Measurements from ENCODE around the gene LRRC3B. TPM values are rescaled to one million over a fixed set of nuclear protein-coding genes. Genes with fewer than 3 reads are reported as not detected.
A peak's percentile ranks its signal among the peaks of the same experiment; 100 is the strongest.

Gene LRRC3B, protein sequence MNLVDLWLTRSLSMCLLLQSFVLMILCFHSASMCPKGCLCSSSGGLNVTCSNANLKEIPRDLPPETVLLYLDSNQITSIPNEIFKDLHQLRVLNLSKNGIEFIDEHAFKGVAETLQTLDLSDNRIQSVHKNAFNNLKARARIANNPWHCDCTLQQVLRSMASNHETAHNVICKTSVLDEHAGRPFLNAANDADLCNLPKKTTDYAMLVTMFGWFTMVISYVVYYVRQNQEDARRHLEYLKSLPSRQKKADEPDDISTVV
- total RNA-seq (not detected in 2 replicates), polyA plus RNA-seq (not detected in 2 replicates), polyA minus RNA-seq (not detected in 2 replicates), Bru-seq, nascent RNA (percentile 0 among the genes with signal in this experiment), BruChase-seq, experiment 1, labeled RNA remaining after a 6-hour chase (percentile 1 among the genes with signal in this experiment), BruChase-seq, experiment 2, labeled RNA remaining after a 2-hour chase (percentile 1 among the genes with signal in this experiment)
- not detected in 2 replicates for polyA plus RNA-seq (2011; cell fraction: cytosol; rRNA removed)
- polyA plus RNA-seq (2011; cell fraction: nucleus; rRNA removed), result not detected in 2 replicates
- polyA plus RNA-seq (2012), result not detected in 2 replicates
- not detected for polyA minus RNA-seq (2011; cell fraction: cytosol; rRNA and poly(A)+ RNA removed)
- not detected in 2 replicates for polyA minus RNA-seq (2011; cell fraction: nucleus; rRNA and poly(A)+ RNA removed)
- long read RNA-seq, result 0 reads

DNA sequence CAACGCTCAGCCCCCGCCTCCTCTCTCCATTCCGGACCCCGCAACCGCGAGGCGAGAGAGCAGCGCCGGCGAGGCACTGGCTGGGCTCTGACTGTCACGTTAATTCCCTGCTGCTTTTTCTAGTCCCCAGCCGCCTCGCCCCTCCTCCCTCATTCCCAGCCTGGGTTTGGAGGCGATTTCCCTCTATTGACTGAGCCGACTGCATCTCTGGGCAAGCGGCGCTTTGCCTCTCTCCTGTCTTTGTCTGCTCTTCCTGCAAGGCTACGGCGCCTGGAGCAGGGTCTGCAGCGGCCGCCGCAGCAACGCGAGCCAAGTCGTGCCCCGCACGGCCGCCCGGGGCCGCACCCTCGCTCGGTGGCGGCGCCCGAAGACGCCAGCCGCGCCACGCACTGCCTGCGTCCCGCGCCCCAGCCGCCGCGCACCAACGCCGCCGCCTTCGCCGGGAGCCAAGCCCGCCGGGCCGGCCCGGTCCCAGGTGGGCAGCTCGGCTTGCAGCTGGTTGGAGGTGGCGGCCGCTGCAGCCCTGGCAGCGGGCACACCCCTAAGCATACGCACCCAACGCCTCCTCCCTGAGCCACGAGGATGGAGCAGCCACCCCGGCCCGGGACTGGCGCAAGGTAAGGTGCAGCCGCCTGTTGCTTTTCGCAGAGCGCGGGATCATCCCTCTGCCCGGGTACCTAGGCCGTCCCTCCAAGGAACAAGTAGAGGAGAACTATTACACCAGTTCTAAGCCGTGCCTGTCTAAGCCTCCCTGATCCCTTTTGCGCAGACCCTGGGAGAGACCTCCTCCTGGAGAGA, at the start of gene LRRC3B:
LRRC3B (plus strand) TSS at position 152 of the 798 bp plus-strand sequence. CDS start 86,901 bp downstream, outside the sequence.
- Histone ChIP-seq H3K27ac (ENCODE audit: insufficient read depth, low read depth, low read length) (no peak within 1 kb of the TSS), H3K4me2 (ENCODE audit: insufficient read depth, low read length) (no peak within 1 kb of the TSS), H3K36me3 (ENCODE audit: control insufficient read depth in 2 of 2, extremely low read depth in 1 of 2, insufficient read depth in 2 of 2, low read length in 2 of 2) (no peaks in the 10 kb centered on the region), H3K79me2 (ENCODE audit: control insufficient read depth, insufficient read depth, low read length) (no peaks in the 10 kb centered on the region), H3K9ac (replicated peaks; ENCODE audit: extremely low read depth, insufficient read depth, low read length) (no peak within 1 kb of the TSS), H3K4me1 (ENCODE audit: control insufficient read depth, extremely low read depth, insufficient read depth, low read length) (no peaks in the 10 kb centered on the region), H3K9me1 (replicated peaks; ENCODE audit: control insufficient read depth, extremely low read depth, insufficient read depth, low read length) (no peaks in the 10 kb centered on the region), H4K20me1 (replicated peaks; ENCODE audit: control insufficient read depth, extremely low read depth, insufficient read depth, low read length) (no peaks in the 10 kb centered on the region), H2AFZ (ENCODE audit: low read depth, low read length) (no peak within 1 kb of the TSS), H3K9me3 (replicated peaks; ENCODE audit: control insufficient read depth, insufficient read depth, low read length) (no peaks in the 10 kb centered on the region), H3K27me3 (ENCODE audit: control insufficient read depth in 2 of 2, insufficient read depth in 2 of 2, low read length in 2 of 2) (peaks cover 0 to 5% of the 10 kb centered on the region in 2 experiments), H3K4me3 (replicated peaks in 1 of 3; ENCODE audit: insufficient read depth in 1 of 3, low read depth in 1 of 3, low read length in 3 of 3) (no peak within 1 kb of the TSS)
- dilution Hi-C loops (cut with MboI; ENCODE audit: extremely low pct_ligation_motif_present, low sequenced_read_pairs) (no loop called here), intact Hi-C loops (cut with micrococcal nuclease) (no loop called here)
- ChIA-PET POLR2A (no interaction called here), CTCF (no interaction called here)
- DNase-seq (ENCODE audit: low read depth, low spot score) (no peak), FAIRE-seq (no peak)
- BruUV-seq (replicated peaks), result no TSS peak
- TF ChIP-seq POLR2AphosphoS5 (IDR thresholded peaks at IDR 0.05; ENCODE audit: insufficient read depth, low read depth, low read length) (no peak), EZH2 (IDR thresholded peaks at IDR 0.05; ENCODE audit: borderline replicate concordance, low read depth, low read length, severe bottlenecking) (no peak), GATA2 (IDR thresholded peaks at IDR 0.05; ENCODE audit: insufficient read depth, insufficient read length, low read depth, low read length) (no peak), FOS (IDR thresholded peaks at IDR 0.05; ENCODE audit: borderline replicate concordance, insufficient read depth, low read length) (no peak), MYC (IDR thresholded peaks at IDR 0.05; ENCODE audit: low read depth, low read length) (no peak), JUN (IDR thresholded peaks at IDR 0.05; ENCODE audit: borderline replicate concordance, insufficient read depth, insufficient read length, low read depth) (no peak), POLR2A (IDR thresholded peaks at IDR 0.05; ENCODE audit: low read depth, low read length) (no peak)
- TF ChIP-seq, protein P1, sequence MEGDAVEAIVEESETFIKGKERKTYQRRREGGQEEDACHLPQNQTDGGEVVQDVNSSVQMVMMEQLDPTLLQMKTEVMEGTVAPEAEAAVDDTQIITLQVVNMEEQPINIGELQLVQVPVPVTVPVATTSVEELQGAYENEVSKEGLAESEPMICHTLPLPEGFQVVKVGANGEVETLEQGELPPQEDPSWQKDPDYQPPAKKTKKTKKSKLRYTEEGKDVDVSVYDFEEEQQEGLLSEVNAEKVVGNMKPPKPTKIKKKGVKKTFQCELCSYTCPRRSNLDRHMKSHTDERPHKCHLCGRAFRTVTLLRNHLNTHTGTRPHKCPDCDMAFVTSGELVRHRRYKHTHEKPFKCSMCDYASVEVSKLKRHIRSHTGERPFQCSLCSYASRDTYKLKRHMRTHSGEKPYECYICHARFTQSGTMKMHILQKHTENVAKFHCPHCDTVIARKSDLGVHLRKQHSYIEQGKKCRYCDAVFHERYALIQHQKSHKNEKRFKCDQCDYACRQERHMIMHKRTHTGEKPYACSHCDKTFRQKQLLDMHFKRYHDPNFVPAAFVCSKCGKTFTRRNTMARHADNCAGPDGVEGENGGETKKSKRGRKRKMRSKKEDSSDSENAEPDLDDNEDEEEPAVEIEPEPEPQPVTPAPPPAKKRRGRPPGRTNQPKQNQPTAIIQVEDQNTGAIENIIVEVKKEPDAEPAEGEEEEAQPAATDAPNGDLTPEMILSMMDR (IDR thresholded peaks at IDR 0.05; ENCODE audit: extremely low read depth in 1 of 2, insufficient read depth in 1 of 2, low read depth in 1 of 2, low read length in 2 of 2), result no peak
- TF ChIP-seq, protein P2, sequence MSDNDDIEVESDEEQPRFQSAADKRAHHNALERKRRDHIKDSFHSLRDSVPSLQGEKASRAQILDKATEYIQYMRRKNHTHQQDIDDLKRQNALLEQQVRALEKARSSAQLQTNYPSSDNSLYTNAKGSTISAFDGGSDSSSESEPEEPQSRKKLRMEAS (IDR thresholded peaks at IDR 0.05; ENCODE audit: insufficient read depth, insufficient read length), result no peak

All from endothelial cell of umbilical vein (primary cell).